Hepatocyte (in vitro differentiated cells): ENCODE results near the gene CARD14. TPM values are rescaled to one million over a fixed set of nuclear protein-coding genes. Genes with fewer than 3 reads are reported as not detected.

Experiments
- DNase-seq: peaks from one replicate; pipeline ENCODE4 v3.0.0-alpha.2; 2016; ENCODE audit warnings: low spot score
- H2AFZ ChIP-seq: fragments of 200-600 bp; sonication (generic); 2 replicates; pipeline ENCODE4 v1.6.0; 2016; ENCODE audit warnings: antibody characterized with exemption, mild to moderate bottlenecking
- H3K27ac ChIP-seq: fragments of 200-600 bp; sonication (generic); 2 replicates; pipeline ENCODE4 v1.5.1; 2016; ENCODE audit warnings: mild to moderate bottlenecking
- H3K27me3 ChIP-seq: fragments of 200-600 bp; sonication (generic); 2 replicates; pipeline ENCODE4 v1.6.1; 2016
- H3K36me3 ChIP-seq: fragments of 200-600 bp; sonication (generic); replicated peaks from 2 replicates; pipeline ENCODE4 v1.5.1; 2016; ENCODE audit warnings: low read depth; ENCODE audit not compliant: insufficient read depth
- H3K4me1 ChIP-seq: fragments of 200-600 bp; sonication (generic); 2 replicates; pipeline ENCODE4 v1.5.1; 2016; ENCODE audit warnings: mild to moderate bottlenecking, moderate library complexity; ENCODE audit not compliant: insufficient read depth
- H3K4me2 ChIP-seq: fragments of 200-600 bp; sonication (generic); 2 replicates; pipeline ENCODE4 v1.6.0; 2016
- H3K4me3 ChIP-seq: fragments of 200-600 bp; sonication (generic); 2 replicates; pipeline ENCODE4 v1.5.1; 2016; ENCODE audit warnings: mild to moderate bottlenecking
- H3K79me2 ChIP-seq: fragments of 200-600 bp; sonication (generic); 2 replicates; pipeline ENCODE4 v1.6.0; 2017; ENCODE audit warnings: mild to moderate bottlenecking
- H3K9me2 ChIP-seq: fragments of 200-600 bp; sonication (generic); replicated peaks from 2 replicates; pipeline ENCODE4 v1.6.0; 2017; ENCODE audit warnings: mild to moderate bottlenecking; ENCODE audit not compliant: insufficient read depth
- H3K9me3 ChIP-seq: fragments of 200-600 bp; sonication (generic); 2 replicates; pipeline ENCODE4 v1.5.1; 2016; ENCODE audit warnings: low read depth, mild to moderate bottlenecking
- H4K20me1 ChIP-seq: fragments of 200-600 bp; sonication (generic); 2 replicates; pipeline ENCODE4 v1.6.0; 2016; ENCODE audit warnings: mild to moderate bottlenecking; ENCODE audit not compliant: insufficient read depth, poor library complexity, severe bottlenecking
- EZH2 ChIP-seq: fragments of 200-600 bp; sonication (generic); IDR thresholded peaks from 2 replicates; pipeline ENCODE4 v1.6.1; 2016; ENCODE audit warnings: antibody characterized with exemption, mild to moderate bottlenecking, borderline replicate concordance
- EZH2phosphoT487 ChIP-seq: fragments of 200-600 bp; sonication (generic); IDR thresholded peaks from one replicate; pipeline ENCODE4 v1.6.1; 2018; ENCODE audit warnings: antibody characterized with exemption, mild to moderate bottlenecking, low read depth, moderate library complexity; ENCODE audit not compliant: unreplicated experiment, severe bottlenecking
- WGBS: methylation state at CpG from one replicate; pipeline ENCODE4 v1.1.6; 2016; ENCODE audit warnings: low lambda C conversion rate; ENCODE audit errors: missing lambda C conversion rate; 5-methylcytosine and 5-hydroxymethylcytosine counted together
- polyA plus RNA-seq: library from polyadenylated mRNA; unstranded; fragments of >200 nt; fragmentation: Nextera tagmentation; extraction: Ambion mirVana; gene quantifications from 2 replicates; pipeline ENCODE4 v1.2.1, GENCODE V29; 2016
- total RNA-seq: library from RNA; depleted of rRNA; stranded (reverse); fragments of >200 nt; gene quantifications from 2 replicates; pipeline ENCODE4 v1.2.3, GENCODE V29; 2014
- TF ChIP-seq, protein P1 (sequence below): fragments of 200-600 bp; sonication (generic); IDR thresholded peaks from 2 replicates; pipeline ENCODE4 v1.5.1; 2016; ENCODE audit warnings: antibody characterized with exemption, mild to moderate bottlenecking; ENCODE audit not compliant: poor library complexity

The CARD14 gene
- total and polyA plus RNA-seq, 2 experiments from 2014 or later = 0.17 TPM

- H3K27ac ChIP-seq = no peak overlapping the region
- H3K4me2 ChIP-seq = no peak overlapping the region
- DNase-seq = no peak
- no peaks in the 10 kb centered on the region for H3K79me2 ChIP-seq
- H4K20me1 ChIP-seq = no peaks in the 10 kb centered on the region
- TF ChIP-seq, protein P1, sequence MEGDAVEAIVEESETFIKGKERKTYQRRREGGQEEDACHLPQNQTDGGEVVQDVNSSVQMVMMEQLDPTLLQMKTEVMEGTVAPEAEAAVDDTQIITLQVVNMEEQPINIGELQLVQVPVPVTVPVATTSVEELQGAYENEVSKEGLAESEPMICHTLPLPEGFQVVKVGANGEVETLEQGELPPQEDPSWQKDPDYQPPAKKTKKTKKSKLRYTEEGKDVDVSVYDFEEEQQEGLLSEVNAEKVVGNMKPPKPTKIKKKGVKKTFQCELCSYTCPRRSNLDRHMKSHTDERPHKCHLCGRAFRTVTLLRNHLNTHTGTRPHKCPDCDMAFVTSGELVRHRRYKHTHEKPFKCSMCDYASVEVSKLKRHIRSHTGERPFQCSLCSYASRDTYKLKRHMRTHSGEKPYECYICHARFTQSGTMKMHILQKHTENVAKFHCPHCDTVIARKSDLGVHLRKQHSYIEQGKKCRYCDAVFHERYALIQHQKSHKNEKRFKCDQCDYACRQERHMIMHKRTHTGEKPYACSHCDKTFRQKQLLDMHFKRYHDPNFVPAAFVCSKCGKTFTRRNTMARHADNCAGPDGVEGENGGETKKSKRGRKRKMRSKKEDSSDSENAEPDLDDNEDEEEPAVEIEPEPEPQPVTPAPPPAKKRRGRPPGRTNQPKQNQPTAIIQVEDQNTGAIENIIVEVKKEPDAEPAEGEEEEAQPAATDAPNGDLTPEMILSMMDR = no peak
- TF ChIP-seq EZH2 = no peak
- no peaks in the 10 kb centered on the region for H3K27me3 ChIP-seq
- H2AFZ ChIP-seq = no peak overlapping the region
- no peak overlapping the region for H3K4me3 ChIP-seq
- no peaks in the 10 kb centered on the region for H3K9me2 ChIP-seq
- no peaks in the 10 kb centered on the region for H3K9me3 ChIP-seq
- WGBS = 95% methylated on average over 23 of the region's 23 CpGs
- no peaks in the 10 kb centered on the region for H3K4me1 ChIP-seq
- no peaks in the 10 kb centered on the region for H3K36me3 ChIP-seq
These were observed 19.8 kb downstream of the CARD14 start for GRCh38 chr17:80189611-80190010.

DNA sequence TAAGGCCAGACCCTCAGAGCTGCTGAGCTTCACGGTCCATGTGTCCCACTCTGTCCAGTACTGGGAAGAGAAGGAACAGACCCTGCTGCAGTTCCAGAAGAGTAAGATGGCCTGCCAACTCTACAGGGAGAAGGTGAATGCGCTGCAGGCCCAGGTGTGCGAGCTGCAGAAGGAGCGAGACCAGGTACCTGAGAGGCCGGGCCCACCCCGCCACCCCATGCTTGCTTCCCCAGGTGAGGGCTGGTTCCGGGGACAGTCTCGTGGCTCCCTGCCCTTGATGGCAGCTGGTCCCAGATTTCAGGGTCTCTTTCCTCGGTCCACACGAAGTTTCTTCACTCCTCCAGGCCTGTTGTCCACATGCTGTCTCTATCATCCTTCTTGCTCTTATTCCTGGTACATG, 20.9 kb downstream of the CARD14 start:
- Histone ChIP-seq H3K9me3 (no peaks in the 10 kb centered on the region), H3K4me3 (no peak overlapping the region), H3K79me2 (no peaks in the 10 kb centered on the region), H4K20me1 (no peaks in the 10 kb centered on the region), H3K9me2 (no peaks in the 10 kb centered on the region), H3K27me3 (no peaks in the 10 kb centered on the region), H3K27ac (no peak overlapping the region), H3K4me2 (no peak overlapping the region), H3K4me1 (no peaks in the 10 kb centered on the region), H3K36me3 (no peaks in the 10 kb centered on the region), H2AFZ (no peak overlapping the region)
- no peak for DNase-seq
- no peak for TF ChIP-seq EZH2
- TF ChIP-seq, protein P1 = no peak
- no peak for TF ChIP-seq EZH2phosphoT487
- WGBS = 96% methylated on average over 9 of the region's 10 CpGs

- no peak overlapping the region for H3K27ac ChIP-seq
- H3K4me1 ChIP-seq = no peaks in the 10 kb centered on the region
- no peak for DNase-seq
- no peaks in the 10 kb centered on the region for H3K36me3 ChIP-seq
- no peak overlapping the region for H3K4me2 ChIP-seq
- no peaks in the 10 kb centered on the region for H3K9me2 ChIP-seq
- no peaks in the 10 kb centered on the region for H3K79me2 ChIP-seq
- H3K9me3 ChIP-seq = no peaks in the 10 kb centered on the region
- H2AFZ ChIP-seq = no peak overlapping the region
- 86% methylated on average over 20 of the region's 20 CpGs for WGBS
- H3K27me3 ChIP-seq = no peaks in the 10 kb centered on the region
- TF ChIP-seq, protein P1 = no peak
- no peak for TF ChIP-seq EZH2
- TF ChIP-seq EZH2phosphoT487 = no peak
- H3K4me3 ChIP-seq = no peak overlapping the region
- no peaks in the 10 kb centered on the region for H4K20me1 ChIP-seq
These were observed 21.4 kb downstream of the CARD14 start for GRCh38 chr17:80191192-80191591.
